Measurements from ENCODE around the gene POU4F1.
"Not testable (repeated sequence)": the region's sequence is repeated elsewhere in the genome, so short reads cannot be mapped to it uniquely, and the experiment has no call there.

POU4F1 gene

GRCh38 chr13:78603240-78603957 lies at the start of gene POU4F1:
TSS of gene POU4F1 (minus strand) at chr13:78603552. CDS start at chr13:78603326, 226 bp downstream.
- no peak for DNase-seq (ENCODE audit: low spot score)

GRCh38 chr13:78652651-78653050 lies 49.3 kb upstream of the POU4F1 start:
- no peak for DNase-seq (ENCODE audit: low spot score)

- no peak for DNase-seq (ENCODE audit: low spot score)
Measured at GRCh38 chr13:78650717-78651083, 47.3 kb upstream of the POU4F1 start.

- no peak for DNase-seq (ENCODE audit: low spot score)
Measured at GRCh38 chr13:78649997-78650716, 46.8 kb upstream of the POU4F1 start.

- DNase-seq (ENCODE audit: low spot score) = not testable (repeated sequence)
Measured at GRCh38 chr13:78647109-78647678, 43.8 kb upstream of the POU4F1 start.

GRCh38 chr13:78638216-78638615 lies 34.9 kb upstream of the POU4F1 start:
- no peak for DNase-seq (ENCODE audit: low spot score)

- DNase-seq (ENCODE audit: low spot score) = no peak
Measured at GRCh38 chr13:78636495-78636894, 33.1 kb upstream of the POU4F1 start.

GRCh38 chr13:78632996-78633395 lies 29.6 kb upstream of the POU4F1 start:
- DNase-seq (ENCODE audit: low spot score) = no peak

- no peak for DNase-seq (ENCODE audit: low spot score)
Measured at GRCh38 chr13:78631077-78631476, 27.7 kb upstream of the POU4F1 start.

- DNase-seq (ENCODE audit: low spot score) = no peak
Measured at GRCh38 chr13:78630511-78630910, 27.2 kb upstream of the POU4F1 start.

- no peak for DNase-seq (ENCODE audit: low spot score)
Measured at GRCh38 chr13:78625384-78625783, 22.0 kb upstream of the POU4F1 start.

GRCh38 chr13:78623132-78623531 lies 19.8 kb upstream of the POU4F1 start:
- no peak for DNase-seq (ENCODE audit: low spot score)

- DNase-seq (ENCODE audit: low spot score) = no peak
Measured at GRCh38 chr13:78620936-78621470, 17.7 kb upstream of the POU4F1 start.

GRCh38 chr13:78618411-78618810 lies 15.1 kb upstream of the POU4F1 start:
- DNase-seq (ENCODE audit: low spot score) = no peak

GRCh38 chr13:78611040-78611439 lies 7.7 kb upstream of the POU4F1 start:
- no peak for DNase-seq (ENCODE audit: low spot score)

GRCh38 chr13:78610381-78610883 lies 7.1 kb upstream of the POU4F1 start:
- DNase-seq (ENCODE audit: low spot score) = no peak

- DNase-seq (ENCODE audit: low spot score) = no peak
Measured at GRCh38 chr13:78609464-78610205, 6.3 kb upstream of the POU4F1 start.

- DNase-seq (ENCODE audit: low spot score) = no peak
Measured at GRCh38 chr13:78608688-78609463, 5.5 kb upstream of the POU4F1 start.

GRCh38 chr13:78608252-78608687 lies 4.9 kb upstream of the POU4F1 start:
- DNase-seq (ENCODE audit: low spot score) = no peak

GRCh38 chr13:78607409-78608251 lies 4.3 kb upstream of the POU4F1 start:
- no peak for DNase-seq (ENCODE audit: low spot score)

Data from RKO (cell line).